ENCODE measurements around the gene SOSTDC1.
"Not testable (repeated sequence)": the region's sequence is repeated elsewhere in the genome, so short reads cannot be mapped to it uniquely, and the experiment has no call there.

Gene SOSTDC1

GRCh38 chr7:16460789-16461493, 4.6 kb downstream of the SOSTDC1 start:
- DNase-seq: no peak

GRCh38 chr7:16456303-16456702, 9.2 kb downstream of the SOSTDC1 start:
- not testable (repeated sequence) for DNase-seq

DNA sequence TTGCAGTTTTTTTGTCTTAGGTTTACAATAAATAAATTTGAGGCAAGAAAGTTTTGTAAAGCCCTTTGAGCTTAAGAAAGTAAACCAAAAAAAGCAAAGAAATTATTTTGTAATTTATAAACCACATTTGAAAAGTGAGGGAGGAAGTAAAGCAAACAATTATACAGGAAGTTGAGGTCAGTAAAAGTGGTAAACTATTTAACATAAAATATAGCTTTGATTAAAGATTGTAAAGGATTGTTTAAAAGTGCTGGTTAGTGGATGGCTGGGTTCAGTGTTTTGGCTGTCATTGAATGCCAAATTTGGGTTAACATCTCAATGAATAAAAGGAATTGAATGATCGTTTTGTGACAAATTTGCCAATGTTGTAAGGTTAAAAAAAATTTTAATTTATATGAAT, 9.9 kb downstream of the SOSTDC1 start:
- no peak for DNase-seq

DNA sequence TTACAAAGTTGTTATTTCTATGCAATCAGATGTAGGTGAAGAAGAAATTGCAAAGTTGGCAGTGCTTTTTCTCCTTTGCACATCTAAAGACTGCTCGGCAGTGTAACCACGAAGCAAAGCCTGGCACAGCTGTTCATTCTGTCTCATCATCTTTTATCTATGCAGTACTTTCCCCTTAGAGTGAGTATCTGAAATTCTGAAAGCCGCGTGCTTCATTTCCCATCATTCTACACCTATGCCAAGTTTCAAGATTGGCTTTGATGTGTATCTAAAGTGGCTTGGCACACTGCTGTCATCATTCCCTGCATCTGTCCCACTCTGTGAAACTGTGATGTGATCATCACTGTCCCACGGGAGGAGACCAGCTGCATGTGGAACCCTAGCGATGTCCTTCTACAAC, 15.2 kb downstream of the SOSTDC1 start:
- DNase-seq: no peak

DNA sequence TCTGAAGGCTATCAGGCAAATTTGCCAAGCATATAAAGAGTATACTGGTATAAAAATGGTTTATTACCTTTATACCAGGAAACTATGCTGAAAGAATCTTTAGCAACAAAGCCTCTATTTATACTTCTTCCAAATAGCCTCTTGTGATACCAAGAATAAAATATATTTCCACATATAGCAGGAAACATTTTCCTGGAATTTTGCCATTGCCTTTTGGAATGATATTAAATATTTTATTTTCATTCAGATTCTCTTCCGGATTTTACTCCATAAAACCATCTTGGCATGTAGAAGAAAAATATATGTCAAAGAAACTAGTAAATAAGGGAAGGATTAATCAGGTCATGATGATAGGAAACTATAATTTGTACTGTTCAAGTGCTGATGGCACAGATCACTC, 17.7 kb downstream of the SOSTDC1 start:
- no peak for DNase-seq

DNA sequence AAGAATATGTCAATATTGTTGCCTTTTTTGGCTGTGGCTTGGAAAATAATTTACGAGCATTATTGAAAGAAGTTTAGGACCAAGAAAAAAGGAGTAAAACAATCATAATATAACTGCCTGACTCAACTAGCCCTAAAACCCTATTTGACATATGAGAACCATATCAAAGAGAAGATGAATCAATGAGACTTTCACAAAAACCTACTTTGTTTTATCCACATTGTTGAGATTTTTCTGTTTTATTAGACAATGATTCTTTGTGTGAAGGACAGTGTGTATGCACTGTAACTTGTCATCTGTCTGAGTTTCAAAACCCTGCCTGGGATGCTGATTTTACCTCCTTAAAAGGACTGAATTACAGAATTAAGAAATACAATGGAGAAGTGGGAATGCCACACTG, 19.0 kb downstream of the SOSTDC1 start:
- DNase-seq: no peak

DNA sequence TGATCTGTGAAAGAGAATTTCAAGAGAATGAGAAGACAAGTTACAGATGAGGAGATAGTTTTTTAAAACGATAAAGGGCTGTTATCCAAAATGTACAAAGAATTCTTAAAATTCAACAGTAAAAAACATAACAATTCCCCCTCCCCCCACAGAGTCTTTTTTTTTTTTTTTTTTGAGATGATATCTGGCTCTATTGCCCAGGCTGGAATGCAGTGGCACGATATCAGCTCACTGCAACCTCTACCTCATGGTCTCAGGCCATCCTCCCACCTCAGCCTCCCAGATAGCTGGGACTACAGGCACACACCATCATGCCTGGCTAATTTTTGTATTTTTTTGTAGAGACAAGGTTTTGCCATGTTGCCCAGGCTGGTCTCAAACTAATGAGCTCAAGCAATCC, 21.7 kb downstream of the SOSTDC1 start:
- DNase-seq: not testable (repeated sequence)

DNA sequence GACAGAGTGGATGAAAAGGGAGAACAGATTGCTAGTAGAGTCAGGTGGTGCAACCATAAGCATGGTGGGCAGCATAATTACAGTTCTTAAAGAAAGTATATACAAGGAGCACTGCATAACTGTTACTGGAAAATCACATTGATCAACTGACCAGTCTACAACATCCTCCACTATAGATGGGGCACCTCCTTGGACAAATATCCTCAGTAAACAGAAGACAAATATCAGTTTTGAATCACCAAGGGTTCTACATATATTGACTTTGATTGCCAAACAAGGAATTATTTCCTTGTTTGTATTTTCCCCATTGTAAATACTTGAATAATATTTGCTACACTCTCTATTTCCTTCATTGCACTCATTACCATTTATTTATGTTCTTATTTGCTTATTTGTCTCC, 26.6 kb downstream of the SOSTDC1 start:
- DNase-seq: no peak

- no peak for DNase-seq
Observed at GRCh38 chr7:16436306-16436705, 29.2 kb downstream of the SOSTDC1 start.

DNA sequence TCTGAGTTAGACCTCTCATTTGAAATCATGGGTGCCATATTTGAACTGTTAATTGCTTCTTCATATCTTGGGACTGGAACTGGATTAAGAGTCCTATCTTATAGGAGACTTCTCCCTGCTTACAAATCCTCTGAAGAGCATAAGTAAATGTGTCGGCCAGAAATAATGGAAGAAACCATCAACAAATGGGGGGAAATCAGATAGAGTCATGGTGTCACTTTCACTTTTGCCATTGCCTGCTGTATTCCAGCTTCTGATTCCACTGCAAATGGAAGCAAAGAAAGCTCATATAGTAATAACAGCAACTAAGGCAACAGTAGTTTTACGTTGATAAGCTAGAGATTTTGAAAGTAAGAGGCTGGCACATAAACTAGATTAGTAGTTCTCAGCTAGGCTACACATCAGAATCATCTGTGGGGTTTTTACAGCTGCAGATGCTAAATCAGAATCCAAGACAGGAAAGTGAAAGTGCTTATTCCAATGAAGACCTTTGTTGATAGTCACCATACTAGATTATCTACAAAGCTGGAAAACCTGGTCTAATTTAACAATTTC, 31.9 kb downstream of the SOSTDC1 start:
- no peak for DNase-seq

DNA sequence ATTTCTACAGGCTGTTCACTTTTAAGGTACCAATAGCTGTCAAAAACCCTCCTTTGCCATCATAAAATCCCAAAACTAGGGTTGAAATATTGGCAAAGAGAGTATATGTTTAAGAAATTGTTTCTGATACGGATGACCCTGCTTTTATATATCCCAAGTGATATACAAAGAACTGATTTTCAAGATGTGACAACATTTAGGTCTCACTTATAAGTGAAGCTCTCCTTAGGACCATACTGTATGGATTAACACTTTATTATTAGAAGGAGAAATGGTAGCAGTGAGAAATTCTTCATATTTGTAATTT, 33.2 kb downstream of the SOSTDC1 start:
- DNase-seq: no peak

DNA sequence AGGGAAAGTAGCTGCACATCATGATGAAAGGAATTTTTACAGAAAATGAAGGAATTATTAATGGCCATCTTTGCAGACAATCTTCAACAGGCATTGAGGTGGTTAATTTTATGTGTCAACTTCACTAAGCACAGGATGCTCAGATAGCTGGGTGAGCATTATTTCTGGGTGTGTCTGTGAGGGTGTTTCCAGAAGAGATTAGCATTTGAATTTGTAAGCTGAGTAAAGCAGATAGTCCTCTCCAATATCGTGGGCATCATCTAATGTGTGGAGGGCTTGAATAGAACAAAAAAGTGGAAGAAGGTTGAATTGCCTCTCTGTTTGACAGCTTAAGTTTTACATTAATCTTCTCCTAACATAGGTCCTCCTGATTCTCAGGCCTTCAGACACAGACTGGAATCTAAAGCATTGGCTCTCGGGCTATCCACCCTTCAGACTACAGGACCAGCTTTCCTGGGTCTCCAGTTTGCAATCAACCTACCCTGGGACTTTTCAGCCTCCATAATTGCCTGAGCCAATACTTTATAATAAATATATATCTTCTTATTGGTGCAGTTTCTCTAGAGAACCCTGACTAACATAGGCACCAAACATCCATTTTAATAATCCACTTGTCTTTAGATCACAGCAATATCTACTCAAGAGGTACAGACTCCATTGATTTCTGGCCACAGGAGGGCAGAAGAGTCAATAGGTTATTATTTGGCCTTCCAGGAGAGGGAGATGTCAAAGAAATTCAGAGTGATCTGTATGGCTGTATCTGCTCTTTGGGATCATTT, 33.7 kb downstream of the SOSTDC1 start:
- DNase-seq: peak; percentile 21

DNA sequence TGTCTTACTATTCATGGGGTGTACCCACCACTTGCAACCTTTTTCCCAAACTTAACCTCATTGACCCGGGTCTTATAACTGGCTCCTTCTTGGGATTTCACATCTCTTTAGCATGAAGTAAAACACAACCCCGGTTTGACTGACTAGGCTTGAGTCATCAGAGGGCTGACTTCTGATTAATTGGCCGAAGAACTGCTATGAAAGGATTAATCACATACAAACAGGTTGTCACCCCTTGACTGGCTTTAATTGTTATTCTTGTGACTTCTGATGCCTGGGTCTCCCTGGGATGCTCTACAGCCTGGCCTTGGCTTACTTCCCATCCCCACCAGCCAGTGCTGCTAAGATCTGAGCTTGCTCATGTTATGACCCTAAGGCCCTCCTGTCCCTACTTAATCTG, 35.4 kb downstream of the SOSTDC1 start:
- DNase-seq: no peak

GRCh38 chr7:16428672-16429071, 36.9 kb downstream of the SOSTDC1 start:
- DNase-seq: no peak

DNA sequence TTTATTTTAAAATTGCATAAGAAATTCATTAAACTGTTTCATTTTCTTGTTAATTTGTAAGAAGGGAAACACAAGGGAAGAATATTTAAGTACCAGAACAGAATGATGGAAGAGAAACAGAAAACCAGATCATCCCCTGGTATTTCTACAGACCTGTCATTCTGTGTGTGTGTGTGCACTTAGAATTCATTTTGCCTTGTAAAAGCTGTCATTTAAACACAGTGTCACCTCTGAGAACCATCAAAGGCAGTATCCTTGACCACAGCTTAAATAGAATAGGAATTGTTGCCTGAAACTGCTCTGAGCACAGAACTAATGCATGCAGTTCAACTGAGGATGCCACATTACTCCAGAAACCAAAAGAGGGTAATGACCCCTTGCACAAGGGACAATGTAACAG, 37.4 kb downstream of the SOSTDC1 start:
- DNase-seq: no peak

- no peak for DNase-seq
Observed at GRCh38 chr7:16423761-16424160, 41.8 kb downstream of the SOSTDC1 start.

- no peak for DNase-seq
Observed at GRCh38 chr7:16422917-16423316, 42.6 kb downstream of the SOSTDC1 start.

- no peak for DNase-seq
Observed at GRCh38 chr7:16422103-16422435, 43.5 kb downstream of the SOSTDC1 start.

GRCh38 chr7:16421333-16422102, 44.0 kb downstream of the SOSTDC1 start, which contains the start of gene CRPPA:
Gene CRPPA, minus strand, starts transcription at chr7:16421538. Its CDS starts 216 bp downstream, at chr7:16421322.
- no peak for DNase-seq

GRCh38 chr7:16420649-16421332, 44.7 kb downstream of the SOSTDC1 start:
- DNase-seq: peak; percentile 77

DNA sequence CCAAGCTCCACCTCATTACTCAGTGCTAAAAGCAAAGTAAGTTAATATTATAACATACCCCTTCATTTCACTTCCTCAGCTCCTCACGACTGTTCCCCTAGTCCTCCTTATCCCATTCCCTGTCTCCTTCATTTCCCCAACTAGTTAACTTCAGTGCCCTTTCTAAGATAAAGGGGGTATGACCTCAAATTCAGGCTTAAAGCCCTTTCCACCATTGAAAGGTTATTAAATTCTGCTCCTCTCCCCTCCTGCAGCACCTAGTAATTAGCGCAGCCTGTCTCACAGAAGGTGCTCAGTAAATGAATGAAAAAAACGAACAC, 45.2 kb downstream of the SOSTDC1 start:
- no peak for DNase-seq

DNA sequence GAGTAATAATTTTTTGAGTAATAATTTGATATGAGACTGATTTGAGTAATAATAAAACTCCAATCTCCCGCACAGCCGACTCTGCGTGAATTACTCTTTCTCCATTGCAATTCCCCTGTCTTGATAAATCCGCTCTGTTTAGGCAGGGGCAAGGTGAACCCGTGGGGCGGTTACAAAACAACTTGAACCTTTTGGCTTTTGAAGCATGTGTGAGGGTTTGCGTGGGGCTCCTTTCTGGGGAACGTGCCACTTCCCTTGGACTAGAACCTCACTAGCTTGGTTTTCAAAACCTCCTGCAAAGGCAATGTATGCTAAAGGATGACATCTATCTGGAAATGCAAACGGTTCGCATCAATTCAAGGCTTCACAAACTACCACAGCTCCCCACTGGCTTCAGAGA, 45.7 kb downstream of the SOSTDC1 start:
- DNase-seq: no peak

DNA sequence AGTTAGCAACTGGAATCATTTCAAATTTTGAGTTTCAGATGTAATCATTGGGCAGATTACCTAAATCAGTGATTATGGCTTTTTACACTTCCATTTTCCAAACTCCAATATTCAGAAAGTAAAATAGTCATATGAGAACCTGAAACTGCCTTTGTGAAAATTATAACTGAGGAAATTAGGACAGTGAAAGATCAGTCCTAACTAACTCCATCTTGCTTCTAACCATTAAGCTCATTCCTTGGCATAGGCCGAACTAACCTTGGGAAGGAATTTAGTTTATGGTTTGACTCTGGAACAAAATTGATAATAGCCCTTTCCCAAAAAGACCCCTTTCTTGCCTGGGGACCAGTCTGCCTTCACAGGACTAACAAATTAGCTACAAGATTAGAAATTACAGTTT, 46.4 kb downstream of the SOSTDC1 start:
- no peak for DNase-seq

Measured in NCI-H524 treated with DMSO at 0.1 percent for 48 hours (cell line).